GM12878 (cell line): ENCODE data around the gene CNTLN. TPM values are rescaled to one million over a fixed set of nuclear protein-coding genes. Genes with fewer than 3 reads are reported as not detected.

Experiments used
- ATAC-seq: fragments of 200-7000 bp; cut with Tn5 transposase; 3 replicates; pipeline ENCODE4 v1.9.1; 2020; ENCODE audit warnings: mild to moderate bottlenecking, moderate library complexity
- BruUV-seq: library from RNA; stranded (reverse); fragments of 400-500 nt; replicated peaks from 2 replicates; lab custom pipeline; 2021; lab: Mats Ljungman, UMichigan
- CTCF ChIA-PET: fragments of 300-600 bp; sonication (Branson Sonifier 250); formaldehyde crosslinking; extraction: SDS; loops from one replicate; lab custom pipeline; 2021; ENCODE audit warnings: inconsistent platforms; lab: Yijun Ruan, JAX
- POLR2A ChIA-PET: fragments of 350-600 bp; formaldehyde crosslinking; extraction: SDS; loops from one replicate; lab custom pipeline; 2021; ENCODE audit warnings: inconsistent platforms; lab: Charles Lee
- RAD21 ChIA-PET: fragments of 300-600 bp; sonication (Branson Sonifier 250); formaldehyde crosslinking; loops from one replicate; lab custom pipeline; 2023; ENCODE audit warnings: antibody characterized with exemption; ENCODE audit not compliant: unreplicated experiment; lab: Charles Lee
- SMC1A ChIA-PET: fragments of 300-600 bp; sonication (Branson Sonifier 250); formaldehyde crosslinking; loops from one replicate; lab custom pipeline; 2023; ENCODE audit not compliant: unreplicated experiment, uncharacterized antibody; lab: Charles Lee
- DNase-seq: peaks from one replicate; pipeline ENCODE4 v3.0.0-alpha.2; 2011; ENCODE audit warnings: low read depth, low spot score
- FAIRE-seq: peaks from 3 replicates; lab custom pipeline; 2011; peaks lifted over from hg19 to GRCh38; lab: Jason Lieb, UNC
- H2AFZ ChIP-seq: 2 replicates; pipeline ENCODE4 v1.6.0; 2011; ENCODE audit warnings: low read depth, low read length, control low read depth; ENCODE audit not compliant: control insufficient read depth
- H3K27ac ChIP-seq: 2 replicates; pipeline ENCODE4 v1.5.1; 2011; ENCODE audit warnings: control low read depth; ENCODE audit not compliant: control insufficient read depth, insufficient read depth
- H3K27me3 ChIP-seq, 2 experiments: replicated peaks in 1 of 2; 2 replicates each; pipeline versions ENCODE4 v1.6.0 to v1.6.1; 2011; ENCODE audit warnings: low read length in 1 of 2; ENCODE audit not compliant: control insufficient read depth in 2 of 2, insufficient read depth in 2 of 2
- H3K36me3 ChIP-seq, 2 experiments: 2 replicates each; pipeline ENCODE4 v1.5.1; 2011; ENCODE audit warnings: low read length in 1 of 2; ENCODE audit not compliant: control insufficient read depth in 2 of 2, insufficient read depth in 2 of 2
- H3K4me1 ChIP-seq: 2 replicates; pipeline ENCODE4 v1.6.1; 2011; ENCODE audit warnings: mild to moderate bottlenecking, low read length, moderate library complexity, mixed read lengths; ENCODE audit not compliant: control insufficient read depth, insufficient read depth
- H3K4me2 ChIP-seq: 2 replicates; pipeline ENCODE4 v1.6.0; 2011; ENCODE audit warnings: control low read depth; ENCODE audit not compliant: control insufficient read depth, insufficient read depth
- H3K4me3 ChIP-seq: fragments of 200-600 bp; sonication (generic); 2 replicates; pipeline ENCODE4 v1.5.1; 2016
- H3K79me2 ChIP-seq: 2 replicates; pipeline ENCODE4 v1.6.0; 2011; ENCODE audit warnings: low read length; ENCODE audit not compliant: control insufficient read depth, insufficient read depth
- H3K9ac ChIP-seq: 2 replicates; pipeline ENCODE4 v1.8.0; 2011; ENCODE audit warnings: low read length, control low read depth, mixed read lengths; ENCODE audit not compliant: control insufficient read depth, insufficient read depth
- H3K9me3 ChIP-seq: replicated peaks from 3 replicates; pipeline ENCODE4 v1.5.1; 2011; ENCODE audit warnings: mild to moderate bottlenecking, low read length; ENCODE audit not compliant: control insufficient read depth, insufficient read depth
- H4K20me1 ChIP-seq: 2 replicates; pipeline ENCODE4 v1.6.0; 2011; ENCODE audit not compliant: control insufficient read depth, insufficient read depth
- DPF2 ChIP-seq: fragments of 450-650 bp; IDR thresholded peaks from 2 replicates; pipeline ENCODE4 v1.6.1; 2017; ENCODE audit warnings: mild to moderate bottlenecking
- HSF1 ChIP-seq: fragments of 150-350 bp; IDR thresholded peaks from 2 replicates; pipeline ENCODE4 v1.6.1; 2014; ENCODE audit warnings: mild to moderate bottlenecking, low read depth, low read length
- MAX ChIP-seq: IDR thresholded peaks from 2 replicates; pipeline ENCODE4 v1.6.1; 2012; ENCODE audit warnings: low read depth, low read length, improper control_type of control experiment
- MEF2A ChIP-seq: IDR thresholded peaks from 2 replicates; pipeline ENCODE4 v1.6.1; 2011; ENCODE audit warnings: low read depth, mild to moderate bottlenecking, low read length, moderate library complexity; ENCODE audit not compliant: insufficient read depth
- MYB ChIP-seq: fragments of 150-350 bp; IDR thresholded peaks from 2 replicates; pipeline ENCODE4 v1.6.1; 2014; ENCODE audit warnings: mild to moderate bottlenecking, low read depth, low read length, borderline replicate concordance
- NBN ChIP-seq: fragments of 450-650 bp; IDR thresholded peaks from 2 replicates; pipeline ENCODE4 v1.6.1; 2016
- NFYB ChIP-seq: IDR thresholded peaks from 2 replicates; pipeline ENCODE4 v1.6.1; 2011; ENCODE audit warnings: low read depth, mild to moderate bottlenecking, low read length, improper control_type of control experiment, moderate library complexity; ENCODE audit not compliant: insufficient read depth
- NR2C1 ChIP-seq: fragments of 450-650 bp; IDR thresholded peaks from 2 replicates; pipeline ENCODE4 v1.6.1; 2017; ENCODE audit warnings: antibody characterized with exemption, mild to moderate bottlenecking, moderate library complexity
- POLR2A ChIP-seq: IDR thresholded peaks from 2 replicates; pipeline ENCODE4 v1.6.1; 2011; ENCODE audit warnings: low read depth, mild to moderate bottlenecking, low read length
- POLR2AphosphoS2 ChIP-seq: IDR thresholded peaks from 2 replicates; pipeline ENCODE4 v1.6.1; 2011; ENCODE audit warnings: low read depth, mild to moderate bottlenecking, low read length, improper control_type of control experiment, moderate library complexity
- RAD51 ChIP-seq: fragments of 450-650 bp; IDR thresholded peaks from 2 replicates; pipeline ENCODE4 v1.6.1; 2016; ENCODE audit warnings: moderate library complexity, mild to moderate bottlenecking, inconsistent platforms
- RELB ChIP-seq: fragments of 450-650 bp; IDR thresholded peaks from 2 replicates; pipeline ENCODE4 v1.6.1; 2017; ENCODE audit warnings: low read depth, mild to moderate bottlenecking, moderate library complexity
- REST ChIP-seq: IDR thresholded peaks from 2 replicates; pipeline ENCODE4 v1.6.1; 2012; ENCODE audit warnings: mild to moderate bottlenecking, low read depth, low read length
- SIN3A ChIP-seq: IDR thresholded peaks from 2 replicates; pipeline ENCODE4 v1.6.1; 2012; ENCODE audit warnings: low read depth, low read length, improper control_type of control experiment
- SMARCA5 ChIP-seq: fragments of 450-650 bp; IDR thresholded peaks from 2 replicates; pipeline ENCODE4 v1.6.1; 2017; ENCODE audit warnings: mild to moderate bottlenecking
- SPI1 ChIP-seq: IDR thresholded peaks from 2 replicates; pipeline ENCODE4 v1.6.1; 2011; ENCODE audit warnings: low read depth, mild to moderate bottlenecking, low read length, moderate library complexity, borderline replicate concordance; ENCODE audit not compliant: insufficient read depth
- TAF1 ChIP-seq: IDR thresholded peaks from 2 replicates; pipeline ENCODE4 v1.6.1; 2011; ENCODE audit warnings: mild to moderate bottlenecking, low read depth, low read length, borderline replicate concordance
- USF2 ChIP-seq: IDR thresholded peaks from 2 replicates; pipeline ENCODE4 v1.6.1; 2011; ENCODE audit warnings: low read depth, low read length, improper control_type of control experiment, borderline replicate concordance
- WGBS: methylation state at CpG from one replicate; pipeline ENCODE4 v1.1.6; 2016; ENCODE audit warnings: low lambda C conversion rate; ENCODE audit not compliant: insufficient replicate concordance, insufficient coverage; ENCODE audit errors: missing lambda C conversion rate; 5-methylcytosine and 5-hydroxymethylcytosine counted together
- in situ Hi-C: fragments of 300-500 bp; cut with MboI; formaldehyde crosslinking; loops from 9 replicates; pipeline ENCODE4 v1.14.3; 2018; ENCODE audit warnings: mixed read lengths
- intact Hi-C: fragments of 100-400 bp; cut with micrococcal nuclease; formaldehyde crosslinking; loops from one replicate; pipeline ENCODE4 v1.14.2; 2022; ENCODE audit not compliant: unreplicated experiment
- polyA plus RNA-seq, 11 experiments: library from polyadenylated mRNA; depleted of rRNA in 4 of 11; unstranded in 6 of 11; stranded (reverse) in 5 of 11; fragments of >200 nt; fragmentation: Nextera tagmentation in 4 of 11; fragmentation: Illumina TruSeq in 1 of 11; extraction: Ambion mirVana in 4 of 11; extraction: Trizol in 1 of 11; gene quantifications; 1 replicate in 1 of 11; 2 replicates in 10 of 11; pipeline versions ENCODE4 v1.2.1 to v1.2.3, GENCODE V29; 2011 to 2016; ENCODE audit warnings: inconsistent platforms in 2 of 11, missing spikeins in 2 of 11, low read depth in 1 of 11
- total RNA-seq, 4 experiments: library from RNA; depleted of rRNA in 3 of 4; stranded (reverse); fragments of >200 nt in 3 of 4; fragmentation: Illumina TruSeq in 1 of 4; extraction: Trizol in 1 of 4; gene quantifications; 2 replicates each; pipeline versions ENCODE4 v1.2.1 to v1.2.3, GENCODE V29; 2013 to 2021

Gene CNTLN
- total and polyA plus RNA-seq, 10 of the 15 experiments (the other 5 are each of a cell fraction or from before 2014, with no cell fraction given): 0.01 to 7.0 (median 0.03) TPM; not detected in 4

GRCh38 chr9:17230646-17231045 is 95.8 kb downstream of the CNTLN start:
- RAD21 ChIA-PET: no interaction called here
- intact Hi-C loops (loop anchor here (5.0 kb wide), 1 partner anchor 58 kb away; no protein-coding TSS in a partner anchor), in situ Hi-C loops (no loop called here)
- H3K9ac ChIP-seq: no peak overlapping the region
- H3K4me1 ChIP-seq: no peaks in the 10 kb centered on the region
- H4K20me1 ChIP-seq: no peaks in the 10 kb centered on the region
- no peak for TF ChIP-seq HSF1
- TF ChIP-seq MYB: no peak
- TF ChIP-seq MEF2A: no peak
- no peak for TF ChIP-seq POLR2AphosphoS2
- TF ChIP-seq RAD51: no peak
- TF ChIP-seq SIN3A: no peak
- no peak for TF ChIP-seq TAF1
- TF ChIP-seq REST: no peak
- TF ChIP-seq SPI1: no peak
- TF ChIP-seq USF2: no peak
- no peak for TF ChIP-seq NR2C1
- no peak for TF ChIP-seq MAX
- TF ChIP-seq POLR2A: no peak
- TF ChIP-seq SMARCA5: no peak
- no peak for TF ChIP-seq DPF2
- no peak for TF ChIP-seq NBN
- TF ChIP-seq RELB: no peak
- TF ChIP-seq NFYB: no peak
- no peaks in the 10 kb centered on the region for H3K79me2 ChIP-seq
- POLR2A ChIA-PET: no interaction called here
- H3K27me3 ChIP-seq: no peaks in the 10 kb centered on the region
- no peak overlapping the region for H3K27ac ChIP-seq
- SMC1A ChIA-PET: no interaction called here
- CTCF ChIA-PET: no interaction called here
- FAIRE-seq: no peak
- no peaks in the 10 kb centered on the region for H3K36me3 ChIP-seq
- no peak for ATAC-seq
- H3K9me3 ChIP-seq: no peaks in the 10 kb centered on the region
- no peak overlapping the region for H2AFZ ChIP-seq
- WGBS: 25% methylated on average over 1 of the region's 1 CpG
- H3K4me3 ChIP-seq: no peak overlapping the region
- H3K4me2 ChIP-seq: no peak overlapping the region
- no TSS peak for BruUV-seq
- DNase-seq: no peak
